ENCODE data around the gene SMPD1. TPM values are rescaled to one million over a fixed set of nuclear protein-coding genes. Genes with fewer than 3 reads are reported as not detected.
A peak's percentile ranks its signal among the peaks of the same experiment; 100 is the strongest.
"Not testable (repeated sequence)": the region's sequence is repeated elsewhere in the genome, so short reads cannot be mapped to it uniquely, and the experiment has no call there.

The SMPD1 gene
- polyA plus RNA-seq, 4 donors, result 22.0 to 41.2 (median 29.3) TPM

GRCh38 chr11:6378640-6378989 lies 11.7 kb upstream of the SMPD1 start:
- DNase-seq (no peak), FAIRE-seq (no peak)
- Histone ChIP-seq H3K4me1 (ENCODE audit: control insufficient read depth in 3 of 3, insufficient read depth in 2 of 3, low read depth in 1 of 3, low read length in 2 of 3) (no peaks in the 10 kb centered on the region), H3K4me3 (ENCODE audit: low read depth in 1 of 3, low read length in 3 of 3) (no peak overlapping the region), H3K9me3 (ENCODE audit: control insufficient read depth in 2 of 2, insufficient read depth in 1 of 2, low read depth in 1 of 2, low read length in 1 of 2) (no peaks in the 10 kb centered on the region), H3K36me3 (ENCODE audit: control insufficient read depth in 3 of 3, insufficient read depth in 2 of 3, low read depth in 1 of 3, low read length in 3 of 3) (no peaks in the 10 kb centered on the region), H3K27ac (ENCODE audit: low read depth in 1 of 3, low read length in 2 of 3) (no peak overlapping the region), H3K27me3 (ENCODE audit: control insufficient read depth in 3 of 3, insufficient read depth in 3 of 3, low read length in 3 of 3) (no peaks in the 10 kb centered on the region)
- 67 to 75% (median 67%) methylated on average over 5 of the region's 5 CpGs for WGBS, 3 donors

- DNase-seq (no peak), FAIRE-seq (no peak)
- Histone ChIP-seq H3K36me3 (ENCODE audit: control insufficient read depth in 3 of 3, insufficient read depth in 2 of 3, low read depth in 1 of 3, low read length in 3 of 3) (no peaks in the 10 kb centered on the region), H3K27ac (ENCODE audit: low read depth in 1 of 3, low read length in 2 of 3) (no peak overlapping the region), H3K27me3 (ENCODE audit: control insufficient read depth in 3 of 3, insufficient read depth in 3 of 3, low read length in 3 of 3) (no peaks in the 10 kb centered on the region), H3K9me3 (ENCODE audit: control insufficient read depth in 2 of 2, insufficient read depth in 1 of 2, low read depth in 1 of 2, low read length in 1 of 2) (no peaks in the 10 kb centered on the region), H3K4me1 (ENCODE audit: control insufficient read depth in 3 of 3, insufficient read depth in 2 of 3, low read depth in 1 of 3, low read length in 2 of 3) (peaks cover 0 to 22% (median 4%) of the 10 kb centered on the region in 3 donors), H3K4me3 (ENCODE audit: low read depth in 1 of 3, low read length in 3 of 3) (no peak overlapping the region)
- WGBS, 3 donors, result 86 to 94% (median 90%) methylated on average over 7 of the region's 7 CpGs
Measured at GRCh38 chr11:6385046-6385777, 5.1 kb upstream of the SMPD1 start.

- peak overlapping the region; percentile 41 to 76 (median 51) for H3K27ac ChIP-seq (ENCODE audit: low read depth in 1 of 3, low read length in 2 of 3)
- peak; percentile 59 to 70 for DNase-seq
Measured at GRCh38 chr11:6387811-6388599, 2.3 kb upstream of the SMPD1 start.

GRCh38 chr11:6388748-6389147 lies 1.5 kb upstream of the SMPD1 start:
- Histone ChIP-seq H3K4me1 (ENCODE audit: control insufficient read depth in 3 of 3, insufficient read depth in 2 of 3, low read depth in 1 of 3, low read length in 2 of 3) (peaks cover 3 to 27% (median 6%) of the 10 kb centered on the region in 3 donors), H3K4me3 (ENCODE audit: low read depth in 1 of 3, low read length in 3 of 3) (no peak overlapping the region), H3K9me3 (ENCODE audit: control insufficient read depth in 2 of 2, insufficient read depth in 1 of 2, low read depth in 1 of 2, low read length in 1 of 2) (no peaks in the 10 kb centered on the region), H3K27ac (ENCODE audit: low read depth in 1 of 3, low read length in 2 of 3) (peak overlapping the region in 1 of 3 donors; percentile 89), H3K36me3 (ENCODE audit: control insufficient read depth in 3 of 3, insufficient read depth in 2 of 3, low read depth in 1 of 3, low read length in 3 of 3) (peaks cover 0 to 8% (median 0%) of the 10 kb centered on the region in 3 donors), H3K27me3 (ENCODE audit: control insufficient read depth in 3 of 3, insufficient read depth in 3 of 3, low read length in 3 of 3) (no peaks in the 10 kb centered on the region)
- 93 to 100% (median 97%) methylated on average over 1 of the region's 1 CpG for WGBS, 3 donors
- no peak for FAIRE-seq
- DNase-seq, result no peak

More at GRCh38 chr11:6387811-6388599, 2.3 kb upstream of the SMPD1 start:
- no peak overlapping the region for H3K4me3 ChIP-seq (ENCODE audit: low read depth in 1 of 3, low read length in 3 of 3)
- no peak for FAIRE-seq
- H3K27me3 ChIP-seq (ENCODE audit: control insufficient read depth in 3 of 3, insufficient read depth in 3 of 3, low read length in 3 of 3), result no peaks in the 10 kb centered on the region
- no peaks in the 10 kb centered on the region for H3K9me3 ChIP-seq (ENCODE audit: control insufficient read depth in 2 of 2, insufficient read depth in 1 of 2, low read depth in 1 of 2, low read length in 1 of 2)
- H3K4me1 ChIP-seq (ENCODE audit: control insufficient read depth in 3 of 3, insufficient read depth in 2 of 3, low read depth in 1 of 3, low read length in 2 of 3), result peaks cover 3 to 27% (median 6%) of the 10 kb centered on the region in 3 donors
- peaks cover 0 to 5% (median 0%) of the 10 kb centered on the region in 3 donors for H3K36me3 ChIP-seq (ENCODE audit: control insufficient read depth in 3 of 3, insufficient read depth in 2 of 3, low read depth in 1 of 3, low read length in 3 of 3)
- WGBS, 3 donors, result 43 to 64% (median 50%) methylated on average over 12 of the region's 12 CpGs

GRCh38 chr11:6390718-6391469 lies 620 bp downstream of the SMPD1 start:
- WGBS, 3 donors, result 34 to 38% (median 38%) methylated on average over 18 to 19 of the region's 19 CpGs
- FAIRE-seq, result no peak
- H3K4me1 ChIP-seq (ENCODE audit: control insufficient read depth in 3 of 3, insufficient read depth in 2 of 3, low read depth in 1 of 3, low read length in 2 of 3), result peaks cover 3 to 27% (median 6%) of the 10 kb centered on the region in 3 donors

GRCh38 chr11:6391537-6392134 lies 1.4 kb downstream of the SMPD1 start:
- H3K4me3 ChIP-seq (ENCODE audit: low read depth in 1 of 3, low read length in 3 of 3), result peak overlapping the region in 1 of 3 donors; percentile 95
- no peak for DNase-seq
- no peak overlapping the region for H3K27ac ChIP-seq (ENCODE audit: low read depth in 1 of 3, low read length in 2 of 3)
- no peak for FAIRE-seq
- peaks cover 3 to 27% (median 6%) of the 10 kb centered on the region in 3 donors for H3K4me1 ChIP-seq (ENCODE audit: control insufficient read depth in 3 of 3, insufficient read depth in 2 of 3, low read depth in 1 of 3, low read length in 2 of 3)
- no peaks in the 10 kb centered on the region for H3K27me3 ChIP-seq (ENCODE audit: control insufficient read depth in 3 of 3, insufficient read depth in 3 of 3, low read length in 3 of 3)
- no peaks in the 10 kb centered on the region for H3K9me3 ChIP-seq (ENCODE audit: control insufficient read depth in 2 of 2, insufficient read depth in 1 of 2, low read depth in 1 of 2, low read length in 1 of 2)
- peaks cover 0 to 31% (median 3%) of the 10 kb centered on the region in 3 donors for H3K36me3 ChIP-seq (ENCODE audit: control insufficient read depth in 3 of 3, insufficient read depth in 2 of 3, low read depth in 1 of 3, low read length in 3 of 3)
- WGBS, 3 donors, result 94 to 96% (median 94%) methylated on average over 10 to 18 of the region's 18 CpGs

More at GRCh38 chr11:6390718-6391469, 620 bp downstream of the SMPD1 start:
- Histone ChIP-seq H3K4me3 (ENCODE audit: low read depth in 1 of 3, low read length in 3 of 3) (peak overlapping the region; percentile 70 to 95 (median 74)), H3K36me3 (ENCODE audit: control insufficient read depth in 3 of 3, insufficient read depth in 2 of 3, low read depth in 1 of 3, low read length in 3 of 3) (peaks cover 0 to 28% (median 3%) of the 10 kb centered on the region in 3 donors), H3K27ac (ENCODE audit: low read depth in 1 of 3, low read length in 2 of 3) (peak overlapping the region; percentile 79 to 90 (median 89)), H3K27me3 (ENCODE audit: control insufficient read depth in 3 of 3, insufficient read depth in 3 of 3, low read length in 3 of 3) (no peaks in the 10 kb centered on the region), H3K9me3 (ENCODE audit: control insufficient read depth in 2 of 2, insufficient read depth in 1 of 2, low read depth in 1 of 2, low read length in 1 of 2) (no peaks in the 10 kb centered on the region)
- DNase-seq, result no peak

- FAIRE-seq, result not testable (repeated sequence)
Measured at GRCh38 chr11:6392251-6392650, 2.0 kb downstream of the SMPD1 start.

More at GRCh38 chr11:6392251-6392650, 2.0 kb downstream of the SMPD1 start:
- not testable (repeated sequence) for DNase-seq; H3K27ac ChIP-seq (ENCODE audit: low read depth in 1 of 3, low read length in 2 of 3); H3K27me3 ChIP-seq (ENCODE audit: control insufficient read depth in 3 of 3, insufficient read depth in 3 of 3, low read length in 3 of 3); H3K9me3 ChIP-seq (ENCODE audit: control insufficient read depth in 2 of 2, insufficient read depth in 1 of 2, low read depth in 1 of 2, low read length in 1 of 2); H3K4me3 ChIP-seq (ENCODE audit: low read depth in 1 of 3, low read length in 3 of 3)
- Histone ChIP-seq H3K4me1 (ENCODE audit: control insufficient read depth in 3 of 3, insufficient read depth in 2 of 3, low read depth in 1 of 3, low read length in 2 of 3) (peaks cover 3 to 26% (median 6%) of the 10 kb centered on the region in 3 donors), H3K36me3 (ENCODE audit: control insufficient read depth in 3 of 3, insufficient read depth in 2 of 3, low read depth in 1 of 3, low read length in 3 of 3) (peaks cover 0 to 35% (median 3%) of the 10 kb centered on the region in 3 donors)
- 92 to 100% (median 95%) methylated on average over 4 of the region's 4 CpGs for WGBS, 3 donors

Data from small intestine (tissue), 7 donors.